Loucy (cell line): ENCODE data around the gene PARN.

Source experiments
- CTCF ChIP-seq: fragments of 200-600 bp; sonication (generic); conservative IDR thresholded peaks from 2 replicates; pipeline ENCODE4 v1.5.1; 2014; ENCODE audit warnings: mild to moderate bottlenecking, antibody characterized with exemption, low read length
- EZH2phosphoT487 ChIP-seq: fragments of 200-600 bp; IDR thresholded peaks from 2 replicates; pipeline ENCODE4 v1.6.1; 2018; ENCODE audit warnings: antibody characterized with exemption, mild to moderate bottlenecking, moderate library complexity, borderline replicate concordance

- no peak for TF ChIP-seq CTCF
- TF ChIP-seq EZH2phosphoT487 = no peak
Observed at GRCh38 chr16:14465799-14466198, 164.3 kb downstream of the PARN start.
